GM21423 (cell line): ENCODE results near the gene MPPED2.
A peak's percentile ranks its signal among the peaks of the same experiment; 100 is the strongest.

ENCODE experiments used
- ATAC-seq: cut with Tn5 transposase; IDR thresholded peaks from one replicate; pipeline ENCODE4 v1.9.1; 2021; ENCODE audit warnings: mild to moderate bottlenecking, moderate library complexity; ENCODE audit not compliant: unreplicated experiment

MPPED2 gene, protein sequence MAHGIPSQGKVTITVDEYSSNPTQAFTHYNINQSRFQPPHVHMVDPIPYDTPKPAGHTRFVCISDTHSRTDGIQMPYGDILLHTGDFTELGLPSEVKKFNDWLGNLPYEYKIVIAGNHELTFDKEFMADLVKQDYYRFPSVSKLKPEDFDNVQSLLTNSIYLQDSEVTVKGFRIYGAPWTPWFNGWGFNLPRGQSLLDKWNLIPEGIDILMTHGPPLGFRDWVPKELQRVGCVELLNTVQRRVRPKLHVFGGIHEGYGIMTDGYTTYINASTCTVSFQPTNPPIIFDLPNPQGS

DNA sequence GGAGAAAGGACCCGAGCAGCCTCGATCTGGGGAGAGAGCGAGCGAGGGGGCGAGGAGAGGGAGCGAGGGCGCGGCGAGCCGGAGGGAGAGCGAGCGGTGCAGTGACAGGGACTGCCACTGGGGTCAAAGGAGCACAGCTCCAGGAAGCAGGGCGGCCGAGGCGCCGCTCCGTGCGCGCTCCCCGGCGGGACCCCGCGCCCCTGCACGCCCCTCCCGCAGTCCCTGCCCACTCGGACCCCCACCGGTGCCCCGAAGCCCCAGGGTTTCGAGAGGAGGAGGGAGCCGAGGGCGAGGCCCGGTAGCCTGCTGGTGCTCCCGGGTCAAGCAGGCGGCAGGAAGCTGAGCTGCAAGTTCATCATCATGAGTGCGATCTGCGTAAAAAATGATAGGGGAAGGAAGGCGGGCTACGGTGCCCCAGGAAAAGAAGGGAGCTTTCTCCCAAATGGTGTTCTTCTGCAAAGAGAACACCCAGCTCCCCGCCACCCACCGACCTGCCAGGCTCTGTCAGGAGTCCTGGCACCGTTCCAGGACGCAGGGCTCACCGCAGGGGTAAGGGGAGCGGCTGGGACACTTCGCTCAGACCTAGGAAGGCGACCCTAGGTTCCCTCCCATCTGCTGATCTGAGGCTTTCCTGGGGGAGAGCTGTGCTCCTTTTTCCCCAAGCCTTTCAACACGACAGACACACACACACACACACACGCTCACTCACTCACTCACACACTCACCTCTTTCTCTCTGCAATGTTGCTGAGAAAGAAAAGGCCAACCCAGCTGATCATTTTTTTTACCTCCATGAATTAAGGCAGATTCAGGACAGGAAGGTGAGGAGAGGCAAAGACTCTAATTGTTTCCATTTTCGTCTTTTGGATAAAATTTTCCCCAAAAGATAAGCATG lies at the start of gene MPPED2:
Gene MPPED2, minus strand, starts transcription at position 103 of the 894 bp plus-strand sequence. CDS start 5,980 bp downstream, outside the sequence.
- ATAC-seq, result peak; percentile 92

DNA sequence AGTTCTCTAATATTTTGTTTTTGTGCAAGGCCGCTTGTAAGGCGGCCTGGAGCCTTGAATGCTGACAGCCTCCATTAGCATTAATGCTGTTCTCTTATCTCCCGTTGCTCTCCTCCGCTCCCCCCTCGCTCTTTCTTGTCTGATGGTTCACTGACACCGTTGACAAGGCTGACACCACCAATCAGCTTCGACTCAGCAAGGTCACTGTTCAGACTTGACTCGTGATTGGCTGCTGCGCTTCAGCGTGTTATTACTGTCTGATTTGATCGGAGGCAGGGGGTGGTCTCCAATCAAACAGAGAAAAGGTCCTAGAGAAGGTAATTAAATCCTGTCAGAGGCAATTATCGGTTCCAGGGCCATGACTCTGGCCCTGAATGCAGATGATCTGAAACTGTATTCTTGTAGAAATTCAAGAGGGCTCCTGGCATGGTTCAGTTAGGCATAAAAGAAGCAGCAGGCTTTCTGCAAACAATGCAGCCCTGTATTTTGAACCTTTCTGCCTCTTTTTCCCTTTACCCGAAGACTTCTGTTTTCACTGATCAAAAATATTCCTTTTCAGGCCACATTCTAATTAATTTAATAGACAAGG lies 49.3 kb upstream of the MPPED2 start:
- ATAC-seq, result no peak

DNA sequence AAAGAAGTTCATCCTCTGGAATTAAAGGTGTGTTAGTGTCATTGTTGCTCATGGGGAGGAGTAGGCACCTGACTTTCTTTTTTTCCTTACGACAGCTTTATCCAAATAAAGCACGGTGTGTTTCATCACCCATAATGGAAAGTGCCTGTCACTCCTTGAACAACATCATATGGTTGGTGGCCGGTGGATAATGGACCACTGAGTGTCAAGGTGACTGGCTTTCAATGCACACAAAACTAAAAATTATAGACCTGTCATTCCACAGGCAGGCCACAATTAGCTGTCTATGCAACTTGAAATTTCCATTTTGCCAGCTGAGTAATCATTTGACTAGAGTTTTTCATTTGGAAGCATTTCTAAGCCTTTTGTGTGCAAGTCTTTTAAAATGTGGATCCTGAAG lies 45.0 kb upstream of the MPPED2 start:
- ATAC-seq, result no peak

DNA sequence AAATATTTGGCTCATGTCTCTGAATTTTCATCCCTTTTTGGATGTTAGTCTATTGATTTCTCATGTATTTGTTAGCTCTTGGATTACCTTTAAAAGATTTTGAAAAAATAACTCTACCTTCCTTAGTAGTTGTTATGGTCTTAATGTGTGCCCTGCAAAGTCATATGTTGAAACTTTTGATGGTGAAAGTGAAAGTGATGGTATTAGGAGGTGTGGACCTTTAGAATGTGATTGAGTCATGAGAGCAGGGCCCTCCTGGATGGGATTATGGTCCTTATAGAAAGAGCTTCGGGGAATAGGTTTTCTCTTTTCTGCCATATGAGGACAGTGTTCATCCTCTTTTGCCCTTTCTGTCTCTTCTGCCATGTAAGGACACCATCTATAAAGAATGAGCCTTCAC lies 33.6 kb upstream of the MPPED2 start:
- no peak for ATAC-seq

DNA sequence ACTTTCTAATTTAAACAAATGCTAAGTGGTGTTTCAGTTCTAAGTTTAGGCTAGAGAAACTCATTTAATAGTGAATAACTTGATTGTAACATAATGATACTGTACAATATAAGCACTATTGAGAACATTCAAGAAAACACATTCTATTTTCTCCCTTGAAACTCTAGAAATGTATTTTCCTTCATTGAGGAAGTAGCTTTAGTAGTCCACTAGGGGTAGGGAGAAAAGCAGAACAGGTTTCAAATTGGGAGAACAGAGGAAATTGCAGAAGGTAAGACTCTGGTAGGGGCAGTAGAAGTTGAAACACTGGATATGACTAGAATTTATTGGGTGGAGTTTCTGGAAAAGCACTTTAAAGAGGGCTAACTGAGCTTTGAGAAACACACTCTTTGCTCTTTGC lies 31.6 kb upstream of the MPPED2 start:
- no peak for ATAC-seq

DNA sequence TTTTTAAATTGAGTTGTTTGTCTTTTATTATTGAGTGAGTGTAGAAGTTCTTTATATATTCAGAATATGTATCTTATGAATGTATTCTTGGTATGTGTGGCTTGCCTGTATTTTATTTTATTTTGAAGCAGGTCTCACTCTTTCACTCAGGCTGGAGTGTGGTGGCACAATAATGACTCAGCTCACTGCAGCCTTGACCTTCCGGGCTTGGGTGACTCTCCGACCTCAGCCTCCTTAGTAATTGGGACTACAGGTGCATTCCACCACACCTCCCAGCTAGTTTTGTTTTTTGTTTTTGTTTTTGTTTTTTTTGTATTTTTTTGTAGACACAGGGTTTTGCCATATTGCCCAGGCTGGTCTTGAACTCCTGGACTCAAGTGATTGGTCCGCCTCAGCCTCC lies 24.5 kb upstream of the MPPED2 start:
- ATAC-seq, result no peak

DNA sequence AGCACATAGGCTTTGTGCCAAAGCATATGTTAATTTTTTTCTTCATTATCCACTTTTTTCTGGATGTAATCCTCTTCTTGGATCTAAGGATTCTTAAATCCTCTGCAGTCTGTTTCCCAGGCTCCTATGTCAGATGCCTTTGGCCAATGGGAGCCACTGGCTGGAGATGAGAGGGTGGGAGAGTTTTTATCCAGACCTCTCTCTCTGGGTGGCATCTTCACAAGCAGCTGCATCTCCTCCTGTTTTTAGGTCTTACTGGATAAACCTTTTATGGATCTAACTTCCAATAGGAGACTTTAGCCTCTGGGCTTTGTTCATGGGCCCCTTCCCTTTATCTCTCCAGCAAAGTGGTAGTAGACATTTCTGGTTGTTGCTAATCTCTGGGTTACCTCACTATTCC lies 22.4 kb upstream of the MPPED2 start:
- ATAC-seq, result no peak

DNA sequence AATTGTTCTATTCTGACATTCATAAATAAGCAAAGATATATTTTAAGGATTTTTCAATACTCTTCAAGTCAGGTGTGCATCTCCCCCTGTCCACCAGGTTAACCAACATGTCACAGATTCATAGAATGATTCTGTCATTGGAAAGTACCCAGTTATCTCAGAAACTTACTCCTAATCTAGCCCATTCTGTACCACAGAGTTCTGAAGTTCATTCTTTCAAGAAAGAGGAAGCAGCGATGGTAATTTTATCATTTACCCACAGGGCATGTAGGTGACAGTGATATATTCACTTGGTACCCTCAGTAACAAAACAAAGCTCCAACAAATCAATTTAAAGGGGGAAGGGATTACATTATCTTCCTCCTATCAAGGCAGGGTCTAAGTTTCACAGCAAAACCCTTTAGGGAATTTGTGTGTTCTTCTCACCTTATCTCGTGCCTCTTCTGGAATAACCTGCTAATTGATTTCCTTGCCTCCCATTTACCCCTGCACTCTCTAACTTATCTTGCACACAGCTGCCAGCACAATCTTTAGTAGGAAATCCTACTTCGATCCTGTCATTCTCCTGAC lies 19.0 kb upstream of the MPPED2 start:
- ATAC-seq, result peak; percentile 80

DNA sequence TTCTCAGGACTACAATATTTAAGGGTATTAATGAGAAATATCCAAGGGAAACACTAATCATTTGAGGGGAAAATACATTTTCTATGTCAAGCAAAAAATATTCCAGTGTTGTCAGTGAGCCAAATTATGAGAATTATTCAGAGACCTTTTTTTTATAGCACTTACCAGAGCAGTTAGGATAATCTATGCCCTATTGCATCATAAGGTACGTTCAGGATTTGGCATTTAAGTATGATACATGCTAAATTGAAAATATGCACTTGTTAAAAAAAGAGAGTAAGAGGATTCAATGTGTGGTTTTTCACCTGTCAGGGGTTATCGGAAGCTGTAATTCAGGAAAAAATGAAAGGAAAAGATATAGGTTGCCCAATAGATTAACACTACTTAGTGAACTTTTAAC lies 17.2 kb upstream of the MPPED2 start:
- no peak for ATAC-seq

DNA sequence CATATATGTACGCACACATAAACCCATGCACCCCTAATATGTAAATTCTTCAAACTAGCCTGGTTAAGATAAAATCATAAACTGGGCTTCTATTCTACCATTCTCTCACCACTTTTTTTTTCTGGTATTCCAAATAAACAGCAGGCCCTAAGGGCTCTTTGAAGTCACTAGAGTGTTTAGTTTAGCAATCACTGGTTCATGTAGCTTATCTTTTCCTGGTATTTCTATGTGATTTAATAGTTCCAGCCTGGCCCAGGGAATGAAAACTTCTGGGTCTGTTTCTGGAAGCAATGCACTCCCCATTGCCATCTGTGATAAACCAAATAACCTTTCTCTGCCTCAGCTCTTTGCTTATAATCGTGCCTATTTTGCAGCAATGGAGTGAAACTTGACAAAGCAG lies 10.7 kb upstream of the MPPED2 start:
- ATAC-seq, result no peak

DNA sequence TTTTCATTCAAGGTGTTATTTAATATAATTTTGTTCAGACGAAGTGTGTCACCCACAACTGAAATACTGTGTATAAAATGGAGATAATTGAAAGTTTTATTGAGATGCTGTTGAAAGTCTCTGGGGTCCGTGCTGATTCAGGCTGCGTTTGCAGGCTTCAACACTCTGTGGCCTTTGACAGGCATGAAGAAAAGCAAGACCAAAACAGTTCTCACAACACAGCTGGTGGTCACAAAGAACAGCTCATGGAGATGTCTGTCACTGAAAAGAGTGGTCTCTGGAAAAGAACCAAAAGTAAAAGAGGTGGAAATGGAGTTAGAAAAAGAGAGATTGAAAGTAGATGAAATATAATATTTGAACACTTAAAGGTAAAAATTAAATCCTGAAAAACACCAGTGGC lies 9.8 kb upstream of the MPPED2 start:
- no peak for ATAC-seq

DNA sequence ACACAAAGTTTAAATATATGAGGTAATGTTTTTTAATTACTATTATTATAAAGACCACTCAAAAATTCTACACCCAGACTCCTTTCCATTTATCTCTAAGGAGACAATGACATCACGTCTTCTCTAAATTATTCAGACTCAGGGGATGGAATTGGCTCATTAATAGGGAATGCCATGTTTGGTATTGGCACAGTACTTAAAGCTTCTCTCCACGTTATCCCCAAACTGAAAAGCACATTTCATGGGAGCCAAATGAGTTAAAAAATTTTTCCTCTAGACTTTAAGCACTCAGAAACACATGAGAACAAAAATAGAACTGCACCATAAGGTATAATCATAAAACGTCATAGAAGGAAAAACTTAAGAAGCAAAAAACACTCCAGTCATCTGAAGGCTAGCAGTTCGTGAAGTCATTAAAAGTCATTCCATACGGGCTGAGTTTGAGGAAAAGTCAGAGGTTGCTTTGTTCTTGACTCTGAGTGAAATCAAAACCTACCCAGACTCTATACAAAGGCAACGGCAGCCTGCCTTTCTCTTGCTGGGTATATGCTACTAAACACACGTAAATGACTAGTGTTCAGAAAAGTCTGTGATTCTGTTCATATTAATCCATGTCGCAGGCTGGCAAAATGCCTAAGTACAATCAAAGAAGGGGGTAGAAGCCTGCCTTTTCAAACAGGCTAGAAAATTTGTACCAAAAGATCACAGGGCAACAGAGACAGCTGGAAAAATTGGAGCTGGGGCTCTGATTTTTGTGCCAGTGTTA lies 8.7 kb upstream of the MPPED2 start:
- no peak for ATAC-seq

DNA sequence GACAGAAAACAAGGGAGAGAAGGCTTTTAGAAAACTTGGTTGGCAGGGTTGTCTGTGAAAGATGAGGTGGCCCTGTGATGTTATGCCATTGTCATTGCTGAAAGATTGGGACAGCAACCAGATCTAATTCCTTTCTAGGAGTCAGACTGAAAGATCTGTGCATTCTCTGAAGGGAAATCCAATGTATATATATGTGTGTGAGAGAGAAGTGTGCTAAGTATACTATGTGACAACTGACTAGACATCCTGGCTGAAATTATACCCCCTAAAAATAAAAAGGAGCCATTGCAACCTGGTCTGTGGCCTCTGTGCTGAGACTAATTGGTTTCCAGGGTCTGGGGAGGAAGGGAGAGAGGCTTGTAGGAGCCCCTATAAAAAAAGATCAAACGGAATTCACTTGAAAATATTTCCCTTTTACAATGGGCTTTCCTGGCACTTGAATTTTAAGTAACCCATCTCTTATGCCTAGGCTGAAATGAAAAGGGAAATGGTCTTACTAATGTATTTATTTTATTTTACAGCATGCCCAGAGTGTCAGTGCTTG lies 1.2 kb upstream of the MPPED2 start:
- no peak for ATAC-seq

DNA sequence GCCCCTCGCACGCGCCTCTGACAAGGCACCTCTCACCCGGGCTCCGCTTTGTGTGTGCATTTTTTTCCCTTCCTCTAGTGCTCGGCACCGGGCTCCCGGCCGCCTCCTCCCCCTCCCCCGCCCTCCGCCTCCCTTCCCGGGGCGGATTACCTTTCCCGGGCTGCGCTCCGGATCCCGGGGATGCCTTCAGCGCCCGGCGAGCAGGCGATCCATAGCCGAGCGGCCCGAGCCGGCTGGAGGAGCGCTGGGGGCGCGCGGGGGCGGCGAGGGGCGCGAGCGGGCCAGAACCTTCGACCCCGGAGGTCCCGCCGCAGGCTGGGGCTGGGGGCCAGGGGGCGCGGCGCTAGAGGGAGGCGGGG lies 282 bp downstream of the MPPED2 start:
- peak; percentile 22 for ATAC-seq

DNA sequence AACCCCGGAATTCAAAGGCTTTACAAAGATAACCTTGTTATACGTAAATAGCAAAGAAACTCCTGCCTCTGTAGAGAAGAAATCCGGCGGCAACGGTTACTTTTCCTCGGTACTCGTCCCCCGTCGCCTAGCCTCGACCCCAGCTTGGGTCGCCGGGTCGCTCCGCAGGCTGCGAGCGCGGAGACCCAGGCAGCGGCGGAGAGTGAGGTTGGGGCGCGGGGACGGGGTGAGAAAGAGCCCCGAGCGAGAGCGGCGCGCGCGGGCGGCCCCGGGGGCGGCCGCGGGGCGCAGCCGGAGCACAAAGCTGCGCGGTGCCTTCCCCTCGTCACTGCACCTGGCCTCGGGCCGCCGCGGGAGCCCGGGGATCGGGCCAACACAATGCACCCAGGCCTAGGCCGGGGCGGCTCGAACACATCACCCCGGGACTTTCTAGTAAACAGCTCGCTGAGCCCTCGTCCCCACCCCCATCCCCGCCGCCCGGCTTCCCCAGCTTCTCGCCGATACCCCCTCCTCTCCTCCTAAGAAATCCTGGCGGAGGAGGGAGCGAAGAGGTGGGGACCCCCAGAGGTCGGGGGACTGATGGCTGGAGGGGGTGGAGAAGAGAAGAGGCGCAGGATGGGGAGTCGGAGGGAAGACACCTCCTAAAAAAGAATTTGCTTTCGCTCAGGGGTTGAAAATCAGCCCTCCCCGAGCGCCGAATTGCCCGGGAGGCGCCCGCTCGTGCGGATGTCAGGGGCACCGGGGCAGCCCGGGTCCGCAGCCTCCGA lies 845 bp downstream of the MPPED2 start:
- ATAC-seq, result no peak

DNA sequence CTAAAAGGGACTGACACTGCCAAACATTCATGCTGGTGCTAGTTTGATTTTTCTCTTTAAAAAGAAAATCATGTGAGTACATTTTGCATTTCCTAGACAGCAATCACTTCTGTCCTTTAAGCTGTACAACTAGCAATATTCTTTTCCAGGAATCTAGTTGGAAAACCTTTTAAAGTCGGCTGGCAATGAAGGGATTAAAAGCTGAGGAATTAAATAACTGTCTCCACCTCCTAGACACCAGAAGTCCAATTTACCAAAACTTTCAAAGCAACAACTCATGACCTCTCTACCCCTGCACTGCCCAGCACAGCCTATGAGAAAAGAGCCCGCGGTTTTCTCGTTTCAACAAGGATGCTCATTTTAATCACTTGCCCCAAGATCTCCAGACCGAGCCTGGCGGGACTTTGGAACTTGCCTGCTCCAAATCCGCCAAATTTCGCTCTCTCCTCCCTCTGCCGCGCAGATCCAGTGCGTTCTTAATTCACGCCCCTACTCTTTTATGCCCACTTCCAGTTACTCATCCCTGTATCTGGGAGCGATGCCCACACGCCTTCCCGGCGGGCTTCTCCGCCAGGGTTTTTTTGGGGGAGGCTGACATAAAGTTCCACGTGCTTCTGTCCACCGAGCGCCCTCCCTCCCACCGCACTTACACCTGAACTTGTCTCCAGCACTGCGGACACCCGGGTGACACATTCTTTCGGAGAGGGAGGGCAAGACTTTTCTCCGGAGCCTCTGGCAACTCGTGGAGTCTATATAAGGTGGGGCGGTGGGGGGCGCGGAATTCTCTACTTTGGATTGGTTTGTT lies 2.5 kb downstream of the MPPED2 start:
- ATAC-seq, result no peak

DNA sequence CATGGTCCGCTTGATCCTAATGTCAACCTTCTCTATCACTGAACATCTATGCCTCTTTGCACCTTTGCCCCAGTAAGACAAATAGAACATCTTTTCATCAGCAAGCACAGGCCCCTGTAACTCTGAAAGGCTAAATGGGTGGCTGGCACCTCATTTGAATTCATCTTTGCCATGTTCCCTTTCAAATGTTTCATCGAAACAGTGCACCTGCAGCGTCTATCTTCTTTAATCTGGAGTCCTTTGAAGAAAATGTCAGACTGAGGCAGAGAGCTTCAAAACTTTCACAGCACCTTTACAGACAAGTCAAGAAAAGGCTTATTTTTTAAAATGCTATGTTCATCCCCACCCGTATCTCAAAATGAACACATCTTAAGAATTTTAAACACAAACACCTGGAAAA lies 3.4 kb downstream of the MPPED2 start:
- ATAC-seq, result no peak

DNA sequence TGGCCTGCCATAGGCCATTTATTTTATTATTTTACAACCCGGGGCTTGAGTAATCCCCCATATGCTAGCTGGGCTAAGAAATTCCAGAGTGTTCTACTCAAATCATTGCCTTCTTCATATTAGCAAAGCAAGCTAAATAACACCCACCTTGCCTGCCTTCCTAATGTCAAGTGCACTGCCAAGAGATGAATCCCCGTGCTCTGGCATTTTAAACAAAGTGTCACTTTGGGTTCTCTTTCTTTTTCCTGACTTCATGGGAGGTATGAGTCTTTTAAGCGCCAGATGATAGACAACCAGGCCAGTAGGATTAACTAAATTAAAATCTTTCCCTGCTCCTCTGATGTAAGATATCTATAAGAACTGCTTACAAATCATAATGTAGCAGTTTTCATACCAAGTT lies 4.5 kb downstream of the MPPED2 start:
- no peak for ATAC-seq

DNA sequence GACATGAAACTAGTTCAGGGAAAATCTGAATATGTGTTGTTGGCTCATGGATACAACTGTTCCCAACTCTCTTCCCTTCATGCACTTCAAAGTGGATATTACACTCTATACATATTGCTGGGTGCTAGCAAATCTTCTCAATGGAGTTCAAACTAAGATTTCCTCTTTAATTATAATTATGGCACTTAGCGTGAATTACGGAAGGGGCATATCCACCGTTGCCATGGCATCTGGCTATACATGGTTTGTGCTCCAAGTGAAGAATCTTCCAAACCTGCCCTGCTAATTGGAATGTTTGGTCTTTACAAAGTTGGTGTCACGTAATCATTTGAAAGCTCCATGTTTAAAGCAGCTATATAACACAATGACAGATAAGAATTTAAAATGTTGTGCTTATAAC lies 5.6 kb downstream of the MPPED2 start:
- ATAC-seq, result no peak
